Activated CD8-positive, alpha-beta T cell treated with anti-CD3 and anti-CD28 coated beads, Interleukin-2, amount 10 ng/mL, durations not matched to agents 7 days and 5 days (primary cell): ENCODE measurements around the gene SCAPER. TPM values are rescaled to one million over a fixed set of nuclear protein-coding genes. Genes with fewer than 3 reads are reported as not detected.
"Not testable (repeated sequence)": the region's sequence is repeated elsewhere in the genome, so short reads cannot be mapped to it uniquely, and the experiment has no call there.

ENCODE experiments used
- ATAC-seq: fragments of 150-1000 bp; cut with Tn5 transposase; one replicate; pipeline ENCODE4 v1.10.0; 2021; ENCODE audit warnings: moderate library complexity
- CTCF ChIA-PET: fragments of 350-600 bp; sonication (Branson Sonifier 250); formaldehyde crosslinking; loops from one replicate; lab custom pipeline; 2021; ENCODE audit warnings: antibody characterized with exemption; lab: Charles Lee
- POLR2A ChIA-PET: fragments of 350-600 bp; sonication (Branson Sonifier 250); formaldehyde crosslinking; loops from one replicate; lab custom pipeline; 2021; ENCODE audit warnings: antibody characterized with exemption; lab: Charles Lee
- DNase-seq: peaks from one replicate; pipeline ENCODE4 v3.0.0-alpha.2; 2020
- H3K27ac Mint-ChIP-seq: one replicate; pipeline ENCODE4 v1.8.0; 2021; ENCODE audit warnings: mild to moderate bottlenecking, mixed read lengths
- H3K27me3 Mint-ChIP-seq: one replicate; pipeline ENCODE4 v1.8.0; 2021; ENCODE audit warnings: low read depth, mixed read lengths
- H3K36me3 Mint-ChIP-seq: one replicate; pipeline ENCODE4 v1.8.0; 2021; ENCODE audit warnings: low read depth, mixed read lengths
- H3K4me1 Mint-ChIP-seq: one replicate; pipeline ENCODE4 v1.8.0; 2021; ENCODE audit warnings: low read depth, mixed read lengths
- H3K4me3 Mint-ChIP-seq: one replicate; pipeline ENCODE4 v1.8.0; 2021; ENCODE audit warnings: mild to moderate bottlenecking, mixed read lengths
- H3K9me3 Mint-ChIP-seq: one replicate; pipeline ENCODE4 v1.8.0; 2022; ENCODE audit warnings: mixed read lengths; ENCODE audit not compliant: insufficient read depth
- total RNA-seq, 2 experiments: library from RNA; stranded (reverse); gene quantifications; one replicate each; pipeline ENCODE4 v1.2.3, GENCODE V29; 2021

The SCAPER gene
- total RNA-seq, 2 experiments from 2014 or later: 29.0 to 32.2 TPM

DNA sequence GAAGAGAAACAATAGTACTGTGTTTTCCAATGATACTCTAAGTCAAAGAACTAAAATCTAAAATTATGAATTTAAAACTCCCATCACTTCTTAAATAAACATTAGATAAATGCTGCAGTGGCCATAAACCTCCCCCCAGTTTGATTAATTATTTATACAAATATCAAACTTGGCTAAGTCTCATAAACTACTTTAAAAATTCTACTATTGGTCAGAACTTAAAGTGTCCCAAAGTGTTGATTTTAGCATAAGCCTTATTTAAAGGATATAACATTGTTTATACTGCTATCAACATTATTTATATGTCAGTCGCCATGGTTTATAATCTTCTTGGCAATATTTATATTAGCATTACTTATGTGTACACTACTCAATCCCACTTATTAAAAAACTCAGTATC is 132.4 kb downstream of the SCAPER start:
- Mint-ChIP-seq H3K36me3 (peaks cover 32% of the 10 kb centered on the region), H3K9me3 (peaks cover 8% of the 10 kb centered on the region), H3K27ac (no peak overlapping the region), H3K4me3 (no peak overlapping the region), H3K4me1 (no peaks in the 10 kb centered on the region), H3K27me3 (no peaks in the 10 kb centered on the region)
- no peak for DNase-seq
- POLR2A ChIA-PET: no interaction called here
- no peak for ATAC-seq
- CTCF ChIA-PET: no interaction called here

- Mint-ChIP-seq H3K27ac (no peak overlapping the region), H3K27me3 (no peaks in the 10 kb centered on the region), H3K36me3 (peaks cover 58% of the 10 kb centered on the region), H3K9me3 (peaks cover 18% of the 10 kb centered on the region), H3K4me1 (no peaks in the 10 kb centered on the region), H3K4me3 (no peak overlapping the region)
- ATAC-seq (no peak), DNase-seq (no peak)
- CTCF ChIA-PET: interaction anchor here (0.8 kb wide), 1 partner anchor 92 kb away, joined by 3 read pairs; no protein-coding TSS in a partner anchor
- POLR2A ChIA-PET: no interaction called here
Observed at GRCh38 chr15:76764004-76764403, 141.1 kb downstream of the SCAPER start.

- Mint-ChIP-seq H3K36me3 (peaks cover 56% of the 10 kb centered on the region), H3K4me3 (no peak overlapping the region), H3K9me3 (peaks cover 18% of the 10 kb centered on the region), H3K27me3 (no peaks in the 10 kb centered on the region), H3K27ac (no peak overlapping the region), H3K4me1 (no peaks in the 10 kb centered on the region)
- DNase-seq (no peak), ATAC-seq (no peak)
- POLR2A ChIA-PET: no interaction called here
- CTCF ChIA-PET: no interaction called here
Observed at GRCh38 chr15:76763554-76763953, 141.6 kb downstream of the SCAPER start.

- Mint-ChIP-seq H3K27ac (no peak overlapping the region), H3K4me3 (no peak overlapping the region), H3K27me3 (no peaks in the 10 kb centered on the region), H3K4me1 (no peaks in the 10 kb centered on the region), H3K9me3 (no peaks in the 10 kb centered on the region), H3K36me3 (peaks cover 23% of the 10 kb centered on the region)
- DNase-seq: no peak
- ChIA-PET POLR2A (no interaction called here), CTCF (no interaction called here)
- no peak for ATAC-seq
Observed at GRCh38 chr15:76756381-76756780, 148.8 kb downstream of the SCAPER start.

- ChIA-PET CTCF (interaction anchor here (0.5 kb wide), 1 partner anchor 308 kb away, joined by 3 read pairs; no protein-coding TSS in a partner anchor), POLR2A (no interaction called here)
- Mint-ChIP-seq H3K36me3 (peaks cover 30% of the 10 kb centered on the region), H3K9me3 (peaks cover 4% of the 10 kb centered on the region), H3K4me3 (no peak overlapping the region), H3K4me1 (no peaks in the 10 kb centered on the region), H3K27me3 (no peaks in the 10 kb centered on the region), H3K27ac (no peak overlapping the region)
- DNase-seq: no peak
- ATAC-seq: no peak
Observed at GRCh38 chr15:76753771-76754170, 151.4 kb downstream of the SCAPER start.

GRCh38 chr15:76753131-76753530 is 152.0 kb downstream of the SCAPER start:
- ChIA-PET POLR2A (no interaction called here), CTCF (no interaction called here)
- DNase-seq (no peak), ATAC-seq (no peak)
- no peak overlapping the region for H3K27ac Mint-ChIP-seq
- no peak overlapping the region for H3K4me3 Mint-ChIP-seq
- peaks cover 4% of the 10 kb centered on the region for H3K9me3 Mint-ChIP-seq
- peaks cover 30% of the 10 kb centered on the region for H3K36me3 Mint-ChIP-seq
- H3K27me3 Mint-ChIP-seq: no peaks in the 10 kb centered on the region
- no peaks in the 10 kb centered on the region for H3K4me1 Mint-ChIP-seq

DNA sequence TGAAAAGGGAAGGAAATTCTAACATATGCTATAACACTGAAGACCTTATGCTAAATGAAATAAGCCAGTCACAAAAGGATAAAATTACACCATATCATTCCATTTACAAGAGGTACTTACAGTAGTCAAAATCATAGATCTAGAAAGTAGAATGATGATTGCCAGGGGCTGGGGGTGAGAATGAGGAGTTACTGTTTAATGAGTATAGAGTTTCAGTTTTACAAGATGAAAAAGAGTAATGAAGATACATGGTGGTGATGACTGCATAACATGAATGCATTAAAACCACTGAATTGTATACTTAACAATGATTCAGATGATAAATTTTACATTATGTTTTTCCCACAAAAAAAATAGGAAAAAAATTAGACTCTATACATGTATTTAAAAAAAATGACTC is 152.6 kb downstream of the SCAPER start:
- POLR2A ChIA-PET: no interaction called here
- CTCF ChIA-PET: no interaction called here
- H3K27ac Mint-ChIP-seq: no peak overlapping the region
- no peaks in the 10 kb centered on the region for H3K27me3 Mint-ChIP-seq
- no peak for DNase-seq
- no peaks in the 10 kb centered on the region for H3K4me1 Mint-ChIP-seq
- H3K9me3 Mint-ChIP-seq: peaks cover 4% of the 10 kb centered on the region
- peaks cover 30% of the 10 kb centered on the region for H3K36me3 Mint-ChIP-seq
- no peak for ATAC-seq
- H3K4me3 Mint-ChIP-seq: no peak overlapping the region

GRCh38 chr15:76737573-76737972 is 167.6 kb downstream of the SCAPER start:
- no peak overlapping the region for H3K27ac Mint-ChIP-seq
- DNase-seq (no peak), ATAC-seq (no peak)
- CTCF ChIA-PET: no interaction called here
- no peaks in the 10 kb centered on the region for H3K9me3 Mint-ChIP-seq
- peaks cover 20% of the 10 kb centered on the region for H3K36me3 Mint-ChIP-seq
- POLR2A ChIA-PET: no interaction called here
- H3K27me3 Mint-ChIP-seq: no peaks in the 10 kb centered on the region
- H3K4me1 Mint-ChIP-seq: no peaks in the 10 kb centered on the region
- no peak overlapping the region for H3K4me3 Mint-ChIP-seq

GRCh38 chr15:76732321-76732720 is 172.8 kb downstream of the SCAPER start:
- DNase-seq: peak; percentile 21
- H3K9me3 Mint-ChIP-seq, H3K4me3 Mint-ChIP-seq, CTCF ChIA-PET, ATAC-seq, POLR2A ChIA-PET, H3K27ac Mint-ChIP-seq, H3K27me3 Mint-ChIP-seq, H3K4me1 Mint-ChIP-seq: not testable (repeated sequence)
- peaks cover 17% of the 10 kb centered on the region for H3K36me3 Mint-ChIP-seq

DNA sequence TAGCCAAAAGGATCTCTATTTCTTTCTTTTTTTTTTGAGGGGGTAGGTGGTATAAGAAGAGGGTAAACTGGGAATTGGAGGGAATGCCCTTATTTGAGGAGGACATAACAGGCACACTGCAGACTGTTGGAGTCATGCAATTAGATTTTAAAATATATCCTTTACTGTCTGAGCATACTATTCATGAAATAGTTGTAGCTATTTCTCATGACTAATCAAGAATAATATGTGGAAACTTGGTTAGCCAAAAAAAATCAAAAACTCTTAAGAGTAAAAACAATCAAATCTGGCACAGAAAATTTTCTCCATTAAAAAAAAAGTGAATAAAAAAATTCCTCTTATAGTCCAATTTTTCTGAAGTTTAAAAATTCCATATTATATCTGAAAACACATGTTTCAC is 174.9 kb downstream of the SCAPER start:
- peaks cover 4% of the 10 kb centered on the region for H3K9me3 Mint-ChIP-seq
- POLR2A ChIA-PET: no interaction called here
- ATAC-seq: no peak
- no peak for DNase-seq
- H3K4me1 Mint-ChIP-seq: no peaks in the 10 kb centered on the region
- no peaks in the 10 kb centered on the region for H3K27me3 Mint-ChIP-seq
- CTCF ChIA-PET: interaction anchor here (0.7 kb wide), 1 partner anchor 16 kb away, joined by 3 read pairs; no protein-coding TSS in a partner anchor
- no peak overlapping the region for H3K4me3 Mint-ChIP-seq
- peaks cover 28% of the 10 kb centered on the region for H3K36me3 Mint-ChIP-seq
- no peak overlapping the region for H3K27ac Mint-ChIP-seq

- POLR2A ChIA-PET: no interaction called here
- Mint-ChIP-seq H3K36me3 (peaks cover 25% of the 10 kb centered on the region), H3K27me3 (no peaks in the 10 kb centered on the region), H3K27ac (no peak overlapping the region), H3K9me3 (peaks cover 18% of the 10 kb centered on the region), H3K4me3 (no peak overlapping the region), H3K4me1 (no peaks in the 10 kb centered on the region)
- CTCF ChIA-PET: no interaction called here
- ATAC-seq: no peak
- no peak for DNase-seq
Observed at GRCh38 chr15:76718863-76719262, 186.3 kb downstream of the SCAPER start.

DNA sequence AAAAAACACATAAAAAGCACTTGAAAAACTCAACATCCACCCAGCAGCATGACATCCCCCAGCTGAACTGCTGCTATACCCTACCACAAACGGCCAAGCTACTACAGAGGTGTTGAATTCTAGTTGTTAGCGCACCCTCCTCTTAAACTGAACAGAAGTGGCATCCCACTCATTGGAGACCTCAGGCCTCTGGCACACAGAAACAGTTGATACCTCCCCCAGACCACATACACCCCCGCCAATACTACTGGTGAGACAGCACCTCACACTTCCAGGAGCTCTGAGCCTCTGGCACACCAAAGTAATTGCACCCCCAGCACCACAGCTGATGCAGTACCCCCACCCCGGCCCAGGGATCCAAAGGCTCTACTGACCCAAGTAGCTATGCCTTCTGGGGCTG is 190.2 kb downstream of the SCAPER start:
- Mint-ChIP-seq H3K4me1 (peaks cover 4% of the 10 kb centered on the region), H3K27ac (no peak overlapping the region), H3K36me3 (peaks cover 31% of the 10 kb centered on the region), H3K27me3 (no peaks in the 10 kb centered on the region), H3K9me3 (peaks cover 18% of the 10 kb centered on the region), H3K4me3 (no peak overlapping the region)
- ATAC-seq (no peak), DNase-seq (no peak)
- CTCF ChIA-PET: interaction anchor here (1.2 kb wide), 1 partner anchor 9 kb away, joined by 3 read pairs; no protein-coding TSS in a partner anchor
- POLR2A ChIA-PET: no interaction called here

- Mint-ChIP-seq H3K36me3 (peaks cover 26% of the 10 kb centered on the region), H3K4me3 (no peak overlapping the region), H3K9me3 (peaks cover 4% of the 10 kb centered on the region), H3K4me1 (peaks cover 4% of the 10 kb centered on the region), H3K27me3 (no peaks in the 10 kb centered on the region), H3K27ac (no peak overlapping the region)
- ChIA-PET CTCF (no interaction called here), POLR2A (no interaction called here)
- DNase-seq (no peak), ATAC-seq (no peak)
Observed at GRCh38 chr15:76711351-76711827, 193.8 kb downstream of the SCAPER start.
